HEK293 (cell line): ENCODE measurements around the gene GNB1L.
A peak's percentile ranks its signal among the peaks of the same experiment; 100 is the strongest.

Source experiments
- CTCF ChIA-PET: fragments of 350-600 bp; formaldehyde crosslinking; extraction: SDS; loops from one replicate; lab custom pipeline; 2021; ENCODE audit warnings: antibody characterized with exemption; lab: Yijun Ruan, JAX
- POLR2A ChIA-PET: fragments of 300-600 bp; formaldehyde crosslinking; extraction: SDS; loops from one replicate; lab custom pipeline; 2020; ENCODE audit warnings: antibody characterized with exemption, inconsistent platforms; lab: Yijun Ruan, JAX
- H3K27ac ChIP-seq: fragments of 200-500 bp; sonication (Bioruptor generic); 2 replicates; pipeline ENCODE4 v1.5.1; 2014; ENCODE audit warnings: low read depth, low read length, control low read depth, inconsistent platforms; ENCODE audit errors: extremely low read depth
- H3K36me3 ChIP-seq, 2 experiments: fragments of 200-500 bp in 1 of 2; sonication (Bioruptor generic) in 1 of 2; 1 replicate in 1 of 2; 2 replicates in 1 of 2; pipeline ENCODE4 v1.5.1; 2014 to 2017; ENCODE audit warnings: inconsistent platforms in 2 of 2, low read length in 2 of 2; ENCODE audit not compliant: control insufficient read depth in 2 of 2, insufficient read depth in 1 of 2
- H3K4me1 ChIP-seq: fragments of 200-500 bp; sonication (Bioruptor generic); 2 replicates; pipeline ENCODE4 v1.5.1; 2014; ENCODE audit warnings: mild to moderate bottlenecking, low read length, inconsistent platforms; ENCODE audit not compliant: control insufficient read depth, insufficient read depth
- H3K4me3 ChIP-seq: 2 replicates; pipeline ENCODE4 v1.5.1; 2011; ENCODE audit warnings: low read depth, mild to moderate bottlenecking, control low read depth, low read length, moderate library complexity
- H3K9me3 ChIP-seq: fragments of 200-500 bp; sonication (Bioruptor generic); 2 replicates; pipeline ENCODE4 v1.5.1; 2014; ENCODE audit warnings: low read depth, low read length, inconsistent platforms; ENCODE audit not compliant: control insufficient read depth, insufficient read depth
- GLIS1 ChIP-seq: fragments of 450-650 bp; formaldehyde crosslinking; IDR thresholded peaks from 2 replicates; pipeline ENCODE4 v1.5.1; 2016; ENCODE audit warnings: missing biosample characterization, missing genetic modification characterization
- GLIS2 ChIP-seq: fragments of 450-650 bp; formaldehyde crosslinking; IDR thresholded peaks from 2 replicates; pipeline ENCODE4 v1.5.1; 2016; ENCODE audit warnings: missing biosample characterization, missing genetic modification characterization
- HOXA7 ChIP-seq: sonication (generic); formaldehyde crosslinking; IDR thresholded peaks from 2 replicates; pipeline ENCODE4 v1.8.1; 2022; ENCODE audit warnings: missing genetic modification reagents, borderline replicate concordance
- HOXC10 ChIP-seq: sonication (generic); formaldehyde crosslinking; IDR thresholded peaks from 2 replicates; pipeline ENCODE4 v1.8.1; 2023; ENCODE audit warnings: mild to moderate bottlenecking, missing genetic modification reagents
- MYNN ChIP-seq: fragments of 450-650 bp; formaldehyde crosslinking; IDR thresholded peaks from 2 replicates; pipeline ENCODE4 v1.5.1; 2016; ENCODE audit warnings: missing biosample characterization, missing genetic modification characterization, borderline replicate concordance
- OSR2 ChIP-seq: fragments of 450-650 bp; formaldehyde crosslinking; IDR thresholded peaks from 2 replicates; pipeline ENCODE4 v1.5.1; 2016; ENCODE audit warnings: missing biosample characterization, missing genetic modification characterization
- PRDM6 ChIP-seq: fragments of 450-650 bp; formaldehyde crosslinking; IDR thresholded peaks from 2 replicates; pipeline ENCODE4 v1.5.1; 2017; ENCODE audit warnings: missing biosample characterization, missing genetic modification characterization
- SP2 ChIP-seq: fragments of 450-650 bp; formaldehyde crosslinking; IDR thresholded peaks from 2 replicates; pipeline ENCODE4 v1.5.1; 2016; ENCODE audit warnings: missing biosample characterization, missing genetic modification characterization
- SP7 ChIP-seq: fragments of 450-650 bp; formaldehyde crosslinking; IDR thresholded peaks from 2 replicates; pipeline ENCODE4 v1.5.1; 2016; ENCODE audit warnings: missing biosample characterization, missing genetic modification characterization
- ZBTB8A ChIP-seq: fragments of 450-650 bp; formaldehyde crosslinking; IDR thresholded peaks from 2 replicates; pipeline ENCODE4 v1.5.1; 2016; ENCODE audit warnings: missing biosample characterization, missing genetic modification characterization
- ZFHX2 ChIP-seq: fragments of 450-650 bp; formaldehyde crosslinking; conservative IDR thresholded peaks from 2 replicates; pipeline ENCODE4 v1.5.1; 2016; ENCODE audit warnings: missing biosample characterization, missing genetic modification characterization
- ZIC2 ChIP-seq: fragments of 450-650 bp; formaldehyde crosslinking; IDR thresholded peaks from 2 replicates; pipeline ENCODE4 v1.5.1; 2016; ENCODE audit warnings: missing biosample characterization, missing genetic modification characterization
- ZNF157 ChIP-seq: fragments of 450-650 bp; formaldehyde crosslinking; IDR thresholded peaks from 2 replicates; pipeline ENCODE4 v1.5.1; 2016; ENCODE audit warnings: missing biosample characterization, missing genetic modification characterization
- ZNF175 ChIP-seq: fragments of 450-650 bp; formaldehyde crosslinking; IDR thresholded peaks from 2 replicates; pipeline ENCODE4 v1.5.1; 2016; ENCODE audit warnings: missing biosample characterization, missing genetic modification characterization
- ZNF202 ChIP-seq: fragments of 450-650 bp; formaldehyde crosslinking; IDR thresholded peaks from 2 replicates; pipeline ENCODE4 v1.5.1; 2016; ENCODE audit warnings: missing biosample characterization, missing genetic modification characterization, borderline replicate concordance
- ZNF341 ChIP-seq: fragments of 450-650 bp; formaldehyde crosslinking; IDR thresholded peaks from 2 replicates; pipeline ENCODE4; 2016; ENCODE audit warnings: low read depth, missing biosample characterization, missing genetic modification characterization
- ZNF404 ChIP-seq: fragments of 450-650 bp; formaldehyde crosslinking; IDR thresholded peaks from 2 replicates; pipeline ENCODE4 v1.5.1; 2017; ENCODE audit warnings: missing biosample characterization, missing genetic modification characterization
- ZNF529 ChIP-seq: fragments of 450-650 bp; formaldehyde crosslinking; IDR thresholded peaks from 2 replicates; pipeline ENCODE4 v1.5.1; 2017; ENCODE audit warnings: missing genetic modification characterization, missing biosample characterization; ENCODE audit not compliant: insufficient replicate concordance
- ZNF530 ChIP-seq: fragments of 450-650 bp; formaldehyde crosslinking; IDR thresholded peaks from 2 replicates; pipeline ENCODE4 v1.5.1; 2016; ENCODE audit warnings: low read depth, missing biosample characterization, missing genetic modification characterization
- ZNF580 ChIP-seq: fragments of 450-650 bp; formaldehyde crosslinking; IDR thresholded peaks from 2 replicates; pipeline ENCODE4 v1.5.1; 2016; ENCODE audit warnings: missing biosample characterization, missing genetic modification characterization
- ZNF626 ChIP-seq: fragments of 450-650 bp; sonication (Bioruptor Pico); formaldehyde crosslinking; IDR thresholded peaks from 2 replicates; pipeline ENCODE4 v1.5.1; 2018; ENCODE audit warnings: missing biosample characterization, missing genetic modification characterization, inconsistent platforms
- ZNF785 ChIP-seq: fragments of 450-650 bp; formaldehyde crosslinking; IDR thresholded peaks from 2 replicates; pipeline ENCODE4 v1.5.1; 2016; ENCODE audit warnings: missing biosample characterization, missing genetic modification characterization
- TF ChIP-seq, protein P1 (sequence below): fragments of 450-650 bp; formaldehyde crosslinking; IDR thresholded peaks from 2 replicates; pipeline ENCODE4 v1.5.1; 2016; ENCODE audit warnings: missing biosample characterization, missing genetic modification characterization

Gene GNB1L

DNA sequence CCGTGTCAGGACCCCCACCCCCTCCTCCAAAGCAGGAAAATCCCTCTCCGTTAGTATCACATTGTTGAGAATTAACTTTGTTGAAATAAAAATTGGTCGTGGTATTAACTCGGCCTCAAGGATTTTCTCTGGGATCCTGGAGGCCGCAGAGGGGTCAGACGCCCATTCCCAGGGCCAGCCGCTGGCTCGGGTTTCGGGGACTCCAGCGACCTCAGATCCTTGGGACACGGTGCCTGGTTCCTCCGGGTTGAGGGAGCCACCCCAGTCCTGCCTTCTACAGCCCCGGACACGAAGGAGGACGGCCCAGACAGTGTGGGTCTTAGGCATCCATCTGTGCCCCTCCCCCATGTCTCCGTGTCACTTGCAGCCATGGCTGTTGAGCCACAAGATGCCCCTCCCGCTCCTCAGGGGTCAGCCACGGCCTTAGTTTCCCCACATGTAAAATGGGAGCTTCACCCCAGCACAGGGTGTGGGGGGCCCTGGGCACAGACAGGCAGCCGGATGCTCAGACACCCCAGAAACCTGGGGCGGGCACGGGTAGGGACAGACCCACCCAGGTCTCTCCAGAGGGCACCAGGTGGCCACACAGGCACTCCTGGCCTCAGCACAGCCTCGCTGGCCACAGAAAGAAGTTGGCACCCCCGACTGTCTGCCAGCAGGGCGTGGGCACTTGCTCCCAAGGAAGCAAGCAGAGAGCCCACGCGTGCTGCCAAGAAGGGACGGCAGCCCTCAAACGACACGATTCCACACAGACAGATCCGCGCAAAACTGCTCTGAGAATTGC is 115.8 kb downstream of the GNB1L start:
- H3K4me3 ChIP-seq: no peak overlapping the region
- CTCF ChIA-PET: interaction anchor here (0.5 to 1.0 kb wide), 2 partner anchors 9 to 231 kb away, joined by 3 read pairs; no protein-coding TSS in a partner anchor
- no peaks in the 10 kb centered on the region for H3K36me3 ChIP-seq
- POLR2A ChIA-PET: no interaction called here
- no peak overlapping the region for H3K27ac ChIP-seq
- TF ChIP-seq ZNF175 (no peak), ZNF341 (tag by site-specific recombination) (peak; percentile 56)
- H3K4me1 ChIP-seq: no peaks in the 10 kb centered on the region
- no peaks in the 10 kb centered on the region for H3K9me3 ChIP-seq

GRCh38 chr22:19737846-19738663 is 116.6 kb downstream of the GNB1L start:
- POLR2A ChIA-PET: no interaction called here
- CTCF ChIA-PET: interaction anchor here (0.5 to 1.0 kb wide), 2 partner anchors 8 to 232 kb away, joined by 3 read pairs; no protein-coding TSS in a partner anchor
- no peak overlapping the region for H3K4me3 ChIP-seq
- TF ChIP-seq ZNF404: no peak
- TF ChIP-seq ZNF529: no peak
- TF ChIP-seq PRDM6 (tag by site-specific recombination): no peak
- TF ChIP-seq ZNF785 (tag by site-specific recombination): no peak
- TF ChIP-seq HOXC10 (CRISPR knock-in tag): no peak
- no peak for TF ChIP-seq MYNN (tag by site-specific recombination)
- TF ChIP-seq GLIS2 (tag by site-specific recombination): 0 out of 2 replicates have a peak, but pooled peaks have one; percentile 14
- TF ChIP-seq ZNF530 (tag by site-specific recombination): no peak
- TF ChIP-seq, all 188 proteins: peak for 1
- no peaks in the 10 kb centered on the region for H3K36me3 ChIP-seq
- H3K27ac ChIP-seq: no peak overlapping the region
- no peaks in the 10 kb centered on the region for H3K9me3 ChIP-seq
- no peaks in the 10 kb centered on the region for H3K4me1 ChIP-seq

GRCh38 chr22:19735665-19736510 is 118.8 kb downstream of the GNB1L start:
- no peaks in the 10 kb centered on the region for H3K36me3 ChIP-seq
- ChIA-PET CTCF (no interaction called here), POLR2A (no interaction called here)
- H3K4me3 ChIP-seq: no peak overlapping the region
- H3K4me1 ChIP-seq: no peaks in the 10 kb centered on the region
- no peak overlapping the region for H3K27ac ChIP-seq
- H3K9me3 ChIP-seq: no peaks in the 10 kb centered on the region
- no peak for TF ChIP-seq ZNF157 (tag by site-specific recombination)
- TF ChIP-seq OSR2 (tag by site-specific recombination): 0 out of 2 replicates have a peak, but pooled peaks have one; percentile 12
- no peak for TF ChIP-seq HOXA7 (CRISPR knock-in tag)
- TF ChIP-seq, protein P1, sequence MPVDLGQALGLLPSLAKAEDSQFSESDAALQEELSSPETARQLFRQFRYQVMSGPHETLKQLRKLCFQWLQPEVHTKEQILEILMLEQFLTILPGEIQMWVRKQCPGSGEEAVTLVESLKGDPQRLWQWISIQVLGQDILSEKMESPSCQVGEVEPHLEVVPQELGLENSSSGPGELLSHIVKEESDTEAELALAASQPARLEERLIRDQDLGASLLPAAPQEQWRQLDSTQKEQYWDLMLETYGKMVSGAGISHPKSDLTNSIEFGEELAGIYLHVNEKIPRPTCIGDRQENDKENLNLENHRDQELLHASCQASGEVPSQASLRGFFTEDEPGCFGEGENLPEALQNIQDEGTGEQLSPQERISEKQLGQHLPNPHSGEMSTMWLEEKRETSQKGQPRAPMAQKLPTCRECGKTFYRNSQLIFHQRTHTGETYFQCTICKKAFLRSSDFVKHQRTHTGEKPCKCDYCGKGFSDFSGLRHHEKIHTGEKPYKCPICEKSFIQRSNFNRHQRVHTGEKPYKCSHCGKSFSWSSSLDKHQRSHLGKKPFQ (tag by site-specific recombination): 0 out of 2 replicates have a peak, but pooled peaks have one; percentile 42
- TF ChIP-seq ZIC2 (tag by site-specific recombination): peak; percentile 87
- TF ChIP-seq GLIS1 (tag by site-specific recombination): peak; percentile 21; the same call in 1 of the 2 replicates
- peak; percentile 39; the same call in 1 of the 2 replicates for TF ChIP-seq SP7
- TF ChIP-seq ZBTB8A (tag by site-specific recombination): peak; percentile 61; the same call in 1 of the 2 replicates
- peak; percentile 96 for TF ChIP-seq ZFHX2
- TF ChIP-seq SP2 (tag by site-specific recombination): peak; percentile 9; the same call in 1 of the 2 replicates
- no peak for TF ChIP-seq ZNF202
- TF ChIP-seq ZNF626 (tag by site-specific recombination): no peak
- TF ChIP-seq ZNF580 (tag by site-specific recombination): no peak
